ENCODE measurements around the gene KIAA0753.

Gene KIAA0753

DNA sequence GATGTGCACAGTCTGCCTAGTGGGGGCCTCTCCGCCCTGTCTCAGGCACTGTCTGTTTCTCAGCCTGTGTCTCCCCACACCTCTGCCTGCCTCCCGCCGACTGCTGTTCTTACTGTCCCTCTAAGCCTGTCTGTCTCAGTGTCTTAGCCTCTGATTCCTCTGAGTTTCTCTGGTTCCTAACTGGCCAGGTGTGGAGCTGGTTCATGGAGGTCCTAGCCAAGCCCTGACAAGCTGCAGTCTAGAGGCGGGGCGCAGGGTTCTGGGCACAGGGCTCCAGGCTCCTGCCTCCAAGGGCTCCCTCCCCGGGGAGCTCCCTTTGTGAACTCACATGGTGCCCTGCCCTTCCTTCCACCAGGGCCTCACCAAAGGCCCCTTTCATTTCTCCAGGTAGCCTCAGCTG is 30.5 kb upstream of the KIAA0753 start:
- CTCF ChIA-PET, result no interaction called here
- no peak for DNase-seq (ENCODE audit: extremely low spot score)
- TF ChIP-seq NFRKB (IDR thresholded peaks at IDR 0.05) (no peak), FOXA1 (IDR thresholded peaks at IDR 0.05) (no peak), L3MBTL2 (conservative IDR thresholded peaks at IDR 0.05) (no peak), ZNF384 (IDR thresholded peaks at IDR 0.05) (no peak), ARNT (IDR thresholded peaks at IDR 0.05) (no peak), HDGF (IDR thresholded peaks at IDR 0.05; ENCODE audit: borderline replicate concordance) (no peak), SUZ12 (IDR thresholded peaks at IDR 0.05) (no peak), FOXM1 (IDR thresholded peaks at IDR 0.05; ENCODE audit: borderline replicate concordance) (no peak)
- TF ChIP-seq, protein P1, sequence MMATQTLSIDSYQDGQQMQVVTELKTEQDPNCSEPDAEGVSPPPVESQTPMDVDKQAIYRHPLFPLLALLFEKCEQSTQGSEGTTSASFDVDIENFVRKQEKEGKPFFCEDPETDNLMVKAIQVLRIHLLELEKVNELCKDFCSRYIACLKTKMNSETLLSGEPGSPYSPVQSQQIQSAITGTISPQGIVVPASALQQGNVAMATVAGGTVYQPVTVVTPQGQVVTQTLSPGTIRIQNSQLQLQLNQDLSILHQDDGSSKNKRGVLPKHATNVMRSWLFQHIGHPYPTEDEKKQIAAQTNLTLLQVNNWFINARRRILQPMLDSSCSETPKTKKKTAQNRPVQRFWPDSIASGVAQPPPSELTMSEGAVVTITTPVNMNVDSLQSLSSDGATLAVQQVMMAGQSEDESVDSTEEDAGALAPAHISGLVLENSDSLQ (IDR thresholded peaks at IDR 0.05), result no peak
- POLR2A ChIA-PET, result no interaction called here

DNA sequence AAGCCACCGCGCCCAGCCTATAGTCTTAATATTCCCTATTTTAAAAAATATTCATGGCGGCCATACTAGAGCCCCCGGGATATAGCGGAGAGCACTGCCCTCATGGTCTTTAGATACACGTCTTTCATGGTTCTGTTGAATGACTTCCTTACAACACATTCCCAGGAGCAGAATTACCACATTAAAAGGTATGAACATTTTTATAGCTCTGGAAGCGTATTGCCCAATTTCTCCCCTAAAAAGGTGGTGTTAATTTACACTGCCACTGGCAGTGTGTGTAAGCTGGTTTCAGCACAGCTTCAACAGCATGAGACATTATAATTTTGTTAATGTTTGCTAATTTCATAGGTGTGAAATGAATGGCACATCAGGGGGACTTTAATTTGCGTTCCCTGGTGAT is 30.1 kb upstream of the KIAA0753 start:
- ChIA-PET POLR2A (no interaction called here), CTCF (no interaction called here)
- TF ChIP-seq FOXK2 (IDR thresholded peaks at IDR 0.05) (no peak), BHLHE40 (IDR thresholded peaks at IDR 0.05; ENCODE audit: borderline replicate concordance) (no peak), SP1 (IDR thresholded peaks at IDR 0.05) (no peak), ELF4 (IDR thresholded peaks at IDR 0.05) (no peak)
- DNase-seq (ENCODE audit: extremely low spot score), result no peak

DNA sequence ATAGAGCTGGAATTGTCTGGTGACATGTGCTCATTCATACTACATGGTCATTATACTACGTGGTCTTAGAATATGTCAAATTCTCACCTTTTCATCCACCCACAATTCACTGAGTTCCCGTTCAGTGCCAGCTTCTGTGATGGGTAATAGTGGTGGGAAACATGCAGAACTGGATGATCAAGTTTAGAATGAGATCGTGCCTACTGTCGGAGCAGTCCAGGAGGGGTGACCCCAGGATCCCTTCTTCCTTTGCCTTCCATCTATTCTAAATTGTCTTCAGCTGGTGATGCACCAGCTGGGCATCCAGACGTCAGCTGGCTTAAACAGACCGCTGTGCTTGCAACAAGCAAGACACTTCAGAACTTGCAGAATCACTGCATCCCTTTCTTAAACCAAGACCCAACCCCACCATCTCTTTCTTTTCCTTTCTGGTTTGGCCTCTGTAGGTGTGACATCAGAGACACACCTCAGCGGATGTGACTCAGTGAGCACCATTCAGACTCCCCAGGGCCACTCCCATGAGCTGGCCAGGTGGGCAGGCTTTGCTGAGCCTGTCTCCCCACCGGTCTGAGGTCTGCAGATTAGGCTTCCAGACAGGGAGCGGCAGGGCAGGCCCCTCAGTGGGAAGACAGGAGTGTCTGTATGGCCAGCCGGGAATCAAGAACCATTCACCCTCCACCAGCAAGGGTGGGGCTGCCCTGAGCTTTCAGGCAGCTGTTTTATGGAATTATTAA is 29.1 kb upstream of the KIAA0753 start:
- ChIA-PET POLR2A (no interaction called here), CTCF (interaction anchor here (0.8 kb wide), 1 partner anchor 371 kb away, joined by 4 read pairs; no protein-coding TSS in a partner anchor)
- TF ChIP-seq CTBP1 (IDR thresholded peaks at IDR 0.05; ENCODE audit: borderline replicate concordance) (no peak), SUZ12 (IDR thresholded peaks at IDR 0.05) (no peak), TARDBP (IDR thresholded peaks at IDR 0.05) (no peak), NFRKB (IDR thresholded peaks at IDR 0.05) (no peak), FOXM1 (IDR thresholded peaks at IDR 0.05; ENCODE audit: borderline replicate concordance) (no peak), ELF4 (IDR thresholded peaks at IDR 0.05) (no peak), LEF1 (IDR thresholded peaks at IDR 0.05; ENCODE audit: borderline replicate concordance) (no peak), HDGF (IDR thresholded peaks at IDR 0.05; ENCODE audit: borderline replicate concordance) (no peak), SP1 (IDR thresholded peaks at IDR 0.05) (no peak), BHLHE40 (IDR thresholded peaks at IDR 0.05; ENCODE audit: borderline replicate concordance) (no peak), FOXA1 (IDR thresholded peaks at IDR 0.05) (no peak)
- TF ChIP-seq, protein P1 (IDR thresholded peaks at IDR 0.05), result no peak
- DNase-seq (ENCODE audit: extremely low spot score), result no peak

DNA sequence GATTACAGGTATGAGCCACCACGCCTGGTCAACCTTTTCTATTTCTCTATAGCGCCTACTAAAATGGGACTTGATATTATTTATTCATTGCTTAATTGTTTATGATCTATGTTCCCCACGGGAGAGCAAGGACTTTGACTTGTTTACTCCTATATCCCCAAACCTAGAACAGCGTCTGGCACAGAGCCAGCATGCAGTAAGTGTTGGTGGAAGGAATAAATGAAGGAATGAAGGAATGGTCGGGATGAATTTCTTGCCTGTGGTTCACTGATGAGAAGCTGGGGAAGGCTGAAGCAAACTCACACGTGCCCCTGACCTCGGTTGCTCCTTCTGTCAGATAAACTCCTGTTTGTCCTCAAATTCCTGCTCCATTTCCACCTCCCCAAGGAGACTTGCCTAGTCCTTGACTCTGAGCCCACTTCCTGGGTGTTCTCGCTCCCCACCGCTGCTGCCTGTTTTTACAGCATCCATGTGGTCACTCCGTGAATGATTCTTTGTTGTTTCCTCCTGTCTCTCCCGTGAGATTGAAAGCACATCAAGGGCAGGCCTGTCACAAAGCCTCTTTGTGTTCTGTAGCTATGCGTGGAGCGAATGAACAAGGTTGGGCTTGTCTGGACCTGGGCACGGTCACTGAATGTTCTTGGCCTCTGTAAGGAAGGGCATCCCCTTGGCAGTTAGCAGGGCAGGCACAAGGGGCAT is 28.4 kb upstream of the KIAA0753 start:
- ChIA-PET POLR2A (no interaction called here), CTCF (no interaction called here)
- TF ChIP-seq ARNT (IDR thresholded peaks at IDR 0.05) (no peak), NFRKB (IDR thresholded peaks at IDR 0.05) (no peak), HDGF (IDR thresholded peaks at IDR 0.05; ENCODE audit: borderline replicate concordance) (no peak), SP1 (IDR thresholded peaks at IDR 0.05) (no peak), ELF4 (IDR thresholded peaks at IDR 0.05) (no peak), FOXM1 (IDR thresholded peaks at IDR 0.05; ENCODE audit: borderline replicate concordance) (no peak), CTBP1 (IDR thresholded peaks at IDR 0.05; ENCODE audit: borderline replicate concordance) (no peak)
- TF ChIP-seq, protein P1 (IDR thresholded peaks at IDR 0.05), result no peak
- no peak for DNase-seq (ENCODE audit: extremely low spot score)

DNA sequence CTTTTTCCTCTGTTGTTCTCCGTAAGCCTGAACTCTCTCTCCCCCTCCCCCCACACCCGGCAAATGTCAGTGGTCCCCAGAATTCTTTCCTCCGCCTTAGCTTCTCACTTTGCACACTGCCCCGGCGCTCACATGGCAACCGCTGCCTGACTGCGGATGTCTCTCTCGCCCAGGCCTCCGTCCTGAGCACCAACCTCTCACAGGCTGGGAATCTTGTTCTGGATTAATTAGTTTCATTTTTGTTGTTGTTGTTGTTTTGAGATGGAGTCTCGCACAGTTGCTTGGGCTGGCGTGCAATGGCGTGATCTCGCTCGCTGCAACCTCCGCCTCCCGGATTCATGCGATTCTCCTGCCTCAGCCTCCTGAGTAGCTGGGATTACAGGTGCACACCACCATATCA is 27.7 kb upstream of the KIAA0753 start:
- CTCF ChIA-PET, result no interaction called here

More for the DNA sequence above, 27.7 kb upstream of the KIAA0753 start:
- DNase-seq (ENCODE audit: extremely low spot score), result no peak
- POLR2A ChIA-PET, result no interaction called here
- TF ChIP-seq ARNT (IDR thresholded peaks at IDR 0.05) (no peak), BHLHE40 (IDR thresholded peaks at IDR 0.05; ENCODE audit: borderline replicate concordance) (no peak), SP1 (IDR thresholded peaks at IDR 0.05) (no peak), CTBP1 (IDR thresholded peaks at IDR 0.05; ENCODE audit: borderline replicate concordance) (no peak), ELF4 (IDR thresholded peaks at IDR 0.05) (no peak), LEF1 (IDR thresholded peaks at IDR 0.05; ENCODE audit: borderline replicate concordance) (no peak), HDGF (IDR thresholded peaks at IDR 0.05; ENCODE audit: borderline replicate concordance) (no peak), FOXM1 (IDR thresholded peaks at IDR 0.05; ENCODE audit: borderline replicate concordance) (no peak), FOXK2 (IDR thresholded peaks at IDR 0.05) (no peak), FOXA1 (IDR thresholded peaks at IDR 0.05) (no peak), TARDBP (IDR thresholded peaks at IDR 0.05) (no peak), NFRKB (IDR thresholded peaks at IDR 0.05) (no peak), SUZ12 (IDR thresholded peaks at IDR 0.05) (no peak), L3MBTL2 (conservative IDR thresholded peaks at IDR 0.05) (no peak), ZNF384 (IDR thresholded peaks at IDR 0.05) (no peak)
- TF ChIP-seq, protein P1 (IDR thresholded peaks at IDR 0.05), result no peak
